KMS-11 (cell line): ENCODE measurements around the gene CTDSP2.

ENCODE experiments used
- H2AFZ ChIP-seq: fragments of 200-600 bp; sonication (generic); 2 replicates; pipeline ENCODE4 v1.6.1; 2016; ENCODE audit warnings: antibody characterized with exemption, mixed run types, low read depth
- H3K27ac ChIP-seq: fragments of 200-600 bp; sonication (generic); 2 replicates; pipeline ENCODE4 v1.6.1; 2016; ENCODE audit warnings: mild to moderate bottlenecking, mixed run types
- H3K27me3 ChIP-seq: fragments of 200-600 bp; sonication (generic); 2 replicates; pipeline ENCODE4 v1.6.1; 2017; ENCODE audit warnings: mild to moderate bottlenecking, low read depth, mixed run types, moderate library complexity; ENCODE audit not compliant: insufficient read depth
- H3K36me3 ChIP-seq: fragments of 200-600 bp; sonication (generic); 2 replicates; pipeline ENCODE4 v1.6.1; 2017; ENCODE audit warnings: mild to moderate bottlenecking, mixed run types; ENCODE audit not compliant: insufficient read depth
- H3K4me1 ChIP-seq: fragments of 200-600 bp; sonication (generic); 2 replicates; pipeline ENCODE4 v1.6.1; 2016; ENCODE audit warnings: mild to moderate bottlenecking, low read depth, mixed run types; ENCODE audit not compliant: poor library complexity, severe bottlenecking
- H3K4me2 ChIP-seq: fragments of 200-600 bp; sonication (generic); 2 replicates; pipeline ENCODE4 v1.7.0; 2016; ENCODE audit warnings: mild to moderate bottlenecking, mixed run types
- H3K4me3 ChIP-seq: fragments of 200-600 bp; sonication (generic); IDR thresholded peaks from 2 replicates; pipeline ENCODE4 v1.6.1; 2017; ENCODE audit warnings: low read depth, low read length, mixed read lengths; ENCODE audit not compliant: insufficient read depth
- H3K79me2 ChIP-seq: fragments of 200-600 bp; sonication (generic); 2 replicates; pipeline ENCODE4 v1.6.1; 2016; ENCODE audit warnings: low read depth, mixed run types; ENCODE audit not compliant: insufficient read depth
- H3K9ac ChIP-seq: fragments of 200-600 bp; sonication (generic); 2 replicates; pipeline ENCODE4 v1.6.1; 2016; ENCODE audit warnings: mild to moderate bottlenecking, mixed run types
- H4K20me1 ChIP-seq: fragments of 200-600 bp; sonication (generic); 2 replicates; pipeline ENCODE4 v1.6.1; 2016; ENCODE audit warnings: mild to moderate bottlenecking, mixed run types; ENCODE audit not compliant: insufficient read depth
- TF ChIP-seq, protein P1 (sequence below): fragments of 200-600 bp; sonication (generic); conservative IDR thresholded peaks from 2 replicates; pipeline ENCODE4 v1.6.1; 2017; ENCODE audit warnings: low read depth, mild to moderate bottlenecking, antibody characterized with exemption, low read length, moderate library complexity, mixed read lengths

The CTDSP2 gene

DNA sequence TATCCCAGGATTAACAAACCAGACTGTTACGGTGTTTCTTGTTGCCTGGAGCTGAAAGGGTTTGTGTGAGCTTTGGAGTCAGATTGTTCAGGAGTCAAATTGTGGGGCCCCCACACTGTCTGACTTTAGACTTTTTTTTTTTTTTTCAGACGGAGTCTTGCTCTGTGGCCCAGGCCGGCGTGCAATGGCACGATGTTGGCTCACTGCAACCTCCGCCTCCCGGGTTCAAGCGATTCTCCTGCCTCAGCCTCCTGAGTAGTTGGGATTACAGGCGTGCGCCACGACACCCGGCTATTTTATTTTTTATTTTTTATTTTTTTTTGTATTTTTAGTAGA, 63.1 kb downstream of the CTDSP2 start:
- TF ChIP-seq, protein P1, sequence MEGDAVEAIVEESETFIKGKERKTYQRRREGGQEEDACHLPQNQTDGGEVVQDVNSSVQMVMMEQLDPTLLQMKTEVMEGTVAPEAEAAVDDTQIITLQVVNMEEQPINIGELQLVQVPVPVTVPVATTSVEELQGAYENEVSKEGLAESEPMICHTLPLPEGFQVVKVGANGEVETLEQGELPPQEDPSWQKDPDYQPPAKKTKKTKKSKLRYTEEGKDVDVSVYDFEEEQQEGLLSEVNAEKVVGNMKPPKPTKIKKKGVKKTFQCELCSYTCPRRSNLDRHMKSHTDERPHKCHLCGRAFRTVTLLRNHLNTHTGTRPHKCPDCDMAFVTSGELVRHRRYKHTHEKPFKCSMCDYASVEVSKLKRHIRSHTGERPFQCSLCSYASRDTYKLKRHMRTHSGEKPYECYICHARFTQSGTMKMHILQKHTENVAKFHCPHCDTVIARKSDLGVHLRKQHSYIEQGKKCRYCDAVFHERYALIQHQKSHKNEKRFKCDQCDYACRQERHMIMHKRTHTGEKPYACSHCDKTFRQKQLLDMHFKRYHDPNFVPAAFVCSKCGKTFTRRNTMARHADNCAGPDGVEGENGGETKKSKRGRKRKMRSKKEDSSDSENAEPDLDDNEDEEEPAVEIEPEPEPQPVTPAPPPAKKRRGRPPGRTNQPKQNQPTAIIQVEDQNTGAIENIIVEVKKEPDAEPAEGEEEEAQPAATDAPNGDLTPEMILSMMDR, result no peak
- Histone ChIP-seq H3K79me2 (peaks cover 29% of the 10 kb centered on the region), H3K4me3 (peak overlapping the region; percentile 94), H3K27ac (peak overlapping the region; percentile 51; the same call in 1 of the 2 replicates), H2AFZ (peak overlapping the region; percentile 69; the same call in 1 of the 2 replicates), H3K36me3 (peaks cover 20% of the 10 kb centered on the region; the same call in 1 of the 2 replicates), H3K27me3 (no peaks in the 10 kb centered on the region), H4K20me1 (no peaks in the 10 kb centered on the region), H3K9ac (peak overlapping the region; percentile 76; the same call in 1 of the 2 replicates), H3K4me2 (peak overlapping the region; percentile 76), H3K4me1 (peaks cover 23% of the 10 kb centered on the region)

DNA sequence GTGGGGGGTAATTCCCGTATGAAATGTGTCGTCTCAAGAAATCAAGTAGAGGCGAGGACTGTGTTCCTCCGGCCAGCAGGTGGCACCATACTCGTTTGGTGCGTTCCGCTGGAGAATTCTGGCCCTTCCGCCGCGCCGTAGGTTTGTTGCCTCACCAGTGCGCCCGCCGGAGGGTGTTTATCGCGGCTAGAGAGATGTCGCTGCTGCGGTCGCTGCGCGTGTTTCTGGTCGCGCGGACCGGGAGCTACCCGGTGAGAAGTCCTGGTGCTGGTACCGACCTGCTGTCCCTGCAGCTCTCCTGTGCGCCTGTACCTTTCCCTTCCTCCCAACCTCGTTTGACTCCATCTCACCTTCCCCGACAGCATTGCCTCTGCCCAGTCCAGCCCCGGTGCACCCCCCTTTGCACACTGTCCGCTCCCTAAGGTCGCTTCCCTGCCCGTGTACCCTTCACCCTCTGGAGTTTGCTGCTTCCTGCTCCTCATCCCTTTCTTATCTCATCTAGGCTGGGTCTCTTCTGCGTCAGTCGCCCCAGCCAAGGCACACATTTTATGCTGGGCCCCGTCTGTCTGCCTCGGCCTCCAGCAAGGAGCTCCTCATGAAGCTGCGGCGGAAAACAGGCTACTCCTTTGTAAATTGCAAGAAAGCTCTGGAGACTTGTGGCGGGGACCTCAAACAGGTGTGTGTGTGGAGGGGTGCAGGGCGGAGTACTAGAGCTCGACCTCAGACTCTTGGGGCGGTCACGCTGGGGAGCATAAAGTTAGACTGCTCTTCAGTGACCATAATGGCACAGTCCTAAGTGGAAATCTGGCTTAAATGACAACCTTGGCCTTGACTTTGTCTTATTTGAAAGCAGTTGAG, 63.7 kb downstream of the CTDSP2 start, which contains the start of gene TSFM:
Gene TSFM, plus strand, starts transcription at position 180 of the 858 bp plus-strand sequence. Its CDS starts 15 bp downstream, at position 195.
- Histone ChIP-seq H3K79me2 (peaks cover 29% of the 10 kb centered on the region), H3K27ac (peak within 1 kb of the TSS; percentile 51), H3K4me2 (peak within 1 kb of the TSS; percentile 76), H3K27me3 (no peaks in the 10 kb centered on the region), H3K4me3 (peak within 1 kb of the TSS; percentile 97), H3K36me3 (peaks cover 16% of the 10 kb centered on the region; the same call in 1 of the 2 replicates), H4K20me1 (no peaks in the 10 kb centered on the region), H3K9ac (peak within 1 kb of the TSS; percentile 76), H3K4me1 (peaks cover 23% of the 10 kb centered on the region), H2AFZ (peak within 1 kb of the TSS; percentile 69)
- TF ChIP-seq, protein P1, result peak; percentile 100

DNA sequence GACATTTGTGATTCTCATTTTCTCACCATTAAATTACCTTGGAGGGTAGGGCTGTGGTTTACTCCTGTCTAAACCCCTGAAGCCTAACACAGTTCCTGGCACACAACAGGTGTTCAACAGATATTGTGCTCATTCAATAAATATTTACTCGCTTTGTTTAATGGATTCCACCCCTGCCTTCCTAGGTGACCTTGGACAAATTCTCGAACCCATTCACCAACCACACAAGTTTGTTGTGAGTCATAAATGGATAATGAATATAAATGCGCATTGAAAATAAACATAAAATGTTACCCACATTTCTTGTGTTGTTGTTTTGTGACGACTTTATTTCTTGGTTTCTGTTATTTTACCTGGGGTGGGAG, 64.3 kb downstream of the CTDSP2 start:
- Histone ChIP-seq H3K9ac (no peak overlapping the region), H3K4me3 (no peak overlapping the region)

DNA sequence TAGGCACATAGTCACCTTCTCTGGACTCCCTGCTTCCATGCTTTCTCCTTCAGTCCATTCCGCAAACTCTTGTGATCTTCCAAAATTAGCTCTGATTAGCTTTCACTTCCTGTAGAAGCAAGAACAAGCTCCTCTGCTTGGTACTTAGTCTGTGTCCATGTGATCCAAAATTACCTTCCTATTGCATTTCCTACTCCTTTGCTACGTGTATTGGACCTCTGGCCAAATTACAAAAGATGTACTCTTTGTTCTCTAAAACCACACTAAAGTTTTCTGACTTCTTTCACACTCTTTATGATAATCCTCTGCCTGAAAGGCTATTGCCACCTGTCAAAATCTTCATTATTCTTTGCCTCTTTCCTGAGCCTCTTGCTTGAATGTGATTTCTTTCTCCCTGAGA, 64.7 kb downstream of the CTDSP2 start:
- no peak overlapping the region for H3K4me3 ChIP-seq
- peak overlapping the region; percentile 4; the same call in 1 of the 2 replicates for H3K4me2 ChIP-seq
- H2AFZ ChIP-seq, result no peak overlapping the region
- no peaks in the 10 kb centered on the region for H4K20me1 ChIP-seq
- no peaks in the 10 kb centered on the region for H3K27me3 ChIP-seq
- peaks cover 8% of the 10 kb centered on the region; the same call in 1 of the 2 replicates for H3K36me3 ChIP-seq
- H3K4me1 ChIP-seq, result peaks cover 23% of the 10 kb centered on the region
- peaks cover 29% of the 10 kb centered on the region for H3K79me2 ChIP-seq
- TF ChIP-seq, protein P1, result no peak
- H3K27ac ChIP-seq, result no peak overlapping the region
- no peak overlapping the region for H3K9ac ChIP-seq

More for the DNA sequence above, 64.3 kb downstream of the CTDSP2 start:
- Histone ChIP-seq H4K20me1 (no peaks in the 10 kb centered on the region), H3K27ac (no peak overlapping the region), H3K4me2 (peak overlapping the region; percentile 4; the same call in 1 of the 2 replicates), H3K79me2 (peaks cover 29% of the 10 kb centered on the region), H3K27me3 (no peaks in the 10 kb centered on the region), H2AFZ (peak overlapping the region; percentile 69; the same call in 1 of the 2 replicates), H3K4me1 (peaks cover 23% of the 10 kb centered on the region), H3K36me3 (peaks cover 12% of the 10 kb centered on the region; the same call in 1 of the 2 replicates)
- TF ChIP-seq, protein P1, result no peak
